Suprapubic skin (tissue), 3 donors: ENCODE measurements around the gene ITK.

ENCODE experiments used
- CTCF ChIP-seq, 2 donors: fragments of 200-600 bp in 1 of 2; fragments of 450-650 bp in 1 of 2; sonication (generic) in 1 of 2; IDR thresholded peaks; one replicate each; pipeline ENCODE4 v1.5.1; 2016 to 2019; ENCODE audit warnings: antibody characterized with exemption in 2 of 2, mild to moderate bottlenecking in 1 of 2, moderate library complexity in 1 of 2
- EP300 ChIP-seq: sonication (generic); formaldehyde crosslinking; IDR thresholded peaks from one replicate; pipeline ENCODE4 v1.6.1; 2017; ENCODE audit warnings: antibody characterized with exemption
- POLR2A ChIP-seq, 2 donors: fragments of 450-650 bp; IDR thresholded peaks; one replicate each; pipeline ENCODE4 v1.6.1; 2017; ENCODE audit warnings: antibody characterized with exemption in 2 of 2, mild to moderate bottlenecking in 2 of 2, moderate library complexity in 2 of 2

GRCh38 chr5:157225469-157226422 lies 45.1 kb downstream of the ITK start:
- TF ChIP-seq EP300 (no peak), CTCF (IDR thresholded peaks at IDR 0.05) (no peak), POLR2A (IDR thresholded peaks at IDR 0.05) (no peak)
